Neural cell (in vitro differentiated cells): ENCODE measurements around the gene OXCT1.

Experiments
- EP300 ChIP-seq: fragments of 450-650 bp; conservative IDR thresholded peaks from 2 replicates; pipeline ENCODE4 v1.6.1; 2014; ENCODE audit warnings: antibody characterized with exemption, mild to moderate bottlenecking, moderate library complexity; ENCODE audit not compliant: poor library complexity, severe bottlenecking
- EZH2 ChIP-seq: fragments of 200-600, 300-800 bp; shearing (Covaris generic), sonication (generic); IDR thresholded peaks from 2 replicates; pipeline ENCODE4 v1.6.1; 2014; ENCODE audit warnings: antibody characterized with exemption, low read length, borderline replicate concordance, mild to moderate bottlenecking; ENCODE audit not compliant: insufficient read depth, poor library complexity, severe bottlenecking
- POLR2AphosphoS5 ChIP-seq: IDR thresholded peaks from 2 replicates; pipeline ENCODE4 v1.6.1; 2012
- RAD21 ChIP-seq: fragments of 450-650 bp; conservative IDR thresholded peaks from 2 replicates; pipeline ENCODE4 v1.6.1; 2014; ENCODE audit warnings: antibody characterized with exemption, mild to moderate bottlenecking, moderate library complexity
- SMC3 ChIP-seq: fragments of 450-650 bp; conservative IDR thresholded peaks from 2 replicates; pipeline ENCODE4 v1.6.1; 2014; ENCODE audit warnings: antibody characterized with exemption, mild to moderate bottlenecking, moderate library complexity; ENCODE audit not compliant: poor library complexity
- TAF1 ChIP-seq: IDR thresholded peaks from 2 replicates; pipeline ENCODE4 v1.6.1; 2012; ENCODE audit warnings: low read depth
- TF ChIP-seq, protein P1 (sequence below): fragments of 450-650 bp; IDR thresholded peaks from 2 replicates; pipeline ENCODE4 v1.5.1; 2014; ENCODE audit warnings: antibody characterized with exemption, mild to moderate bottlenecking, moderate library complexity; ENCODE audit not compliant: poor library complexity, severe bottlenecking
- TF ChIP-seq, protein P2 (sequence below): IDR thresholded peaks from 2 replicates; pipeline ENCODE4 v1.6.1; 2012; ENCODE audit warnings: borderline replicate concordance

DNA sequence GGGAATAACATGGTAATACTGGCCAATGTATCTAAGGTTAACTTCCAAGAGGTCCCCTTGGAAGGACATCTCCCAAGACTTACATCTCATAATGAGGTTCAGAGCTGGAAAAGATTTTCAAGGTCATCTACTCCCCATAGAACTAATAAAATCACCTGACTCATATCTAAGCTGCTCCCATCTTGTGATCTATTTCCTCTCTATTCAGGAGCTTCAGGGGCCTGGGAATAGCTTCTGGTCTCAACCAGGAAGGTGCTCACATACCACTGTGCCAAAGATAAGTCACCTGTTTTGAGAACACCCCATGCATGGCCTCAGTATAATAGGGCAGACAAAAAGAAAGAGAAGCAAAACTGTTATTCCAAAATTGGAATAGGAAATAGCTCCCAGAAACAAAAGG lies 74.2 kb downstream of the OXCT1 start:
- no peak for TF ChIP-seq SMC3
- TF ChIP-seq, protein P1, sequence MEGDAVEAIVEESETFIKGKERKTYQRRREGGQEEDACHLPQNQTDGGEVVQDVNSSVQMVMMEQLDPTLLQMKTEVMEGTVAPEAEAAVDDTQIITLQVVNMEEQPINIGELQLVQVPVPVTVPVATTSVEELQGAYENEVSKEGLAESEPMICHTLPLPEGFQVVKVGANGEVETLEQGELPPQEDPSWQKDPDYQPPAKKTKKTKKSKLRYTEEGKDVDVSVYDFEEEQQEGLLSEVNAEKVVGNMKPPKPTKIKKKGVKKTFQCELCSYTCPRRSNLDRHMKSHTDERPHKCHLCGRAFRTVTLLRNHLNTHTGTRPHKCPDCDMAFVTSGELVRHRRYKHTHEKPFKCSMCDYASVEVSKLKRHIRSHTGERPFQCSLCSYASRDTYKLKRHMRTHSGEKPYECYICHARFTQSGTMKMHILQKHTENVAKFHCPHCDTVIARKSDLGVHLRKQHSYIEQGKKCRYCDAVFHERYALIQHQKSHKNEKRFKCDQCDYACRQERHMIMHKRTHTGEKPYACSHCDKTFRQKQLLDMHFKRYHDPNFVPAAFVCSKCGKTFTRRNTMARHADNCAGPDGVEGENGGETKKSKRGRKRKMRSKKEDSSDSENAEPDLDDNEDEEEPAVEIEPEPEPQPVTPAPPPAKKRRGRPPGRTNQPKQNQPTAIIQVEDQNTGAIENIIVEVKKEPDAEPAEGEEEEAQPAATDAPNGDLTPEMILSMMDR = no peak
- TF ChIP-seq EZH2 = no peak
- TF ChIP-seq EP300 = no peak
- no peak for TF ChIP-seq POLR2AphosphoS5
- TF ChIP-seq, protein P2, sequence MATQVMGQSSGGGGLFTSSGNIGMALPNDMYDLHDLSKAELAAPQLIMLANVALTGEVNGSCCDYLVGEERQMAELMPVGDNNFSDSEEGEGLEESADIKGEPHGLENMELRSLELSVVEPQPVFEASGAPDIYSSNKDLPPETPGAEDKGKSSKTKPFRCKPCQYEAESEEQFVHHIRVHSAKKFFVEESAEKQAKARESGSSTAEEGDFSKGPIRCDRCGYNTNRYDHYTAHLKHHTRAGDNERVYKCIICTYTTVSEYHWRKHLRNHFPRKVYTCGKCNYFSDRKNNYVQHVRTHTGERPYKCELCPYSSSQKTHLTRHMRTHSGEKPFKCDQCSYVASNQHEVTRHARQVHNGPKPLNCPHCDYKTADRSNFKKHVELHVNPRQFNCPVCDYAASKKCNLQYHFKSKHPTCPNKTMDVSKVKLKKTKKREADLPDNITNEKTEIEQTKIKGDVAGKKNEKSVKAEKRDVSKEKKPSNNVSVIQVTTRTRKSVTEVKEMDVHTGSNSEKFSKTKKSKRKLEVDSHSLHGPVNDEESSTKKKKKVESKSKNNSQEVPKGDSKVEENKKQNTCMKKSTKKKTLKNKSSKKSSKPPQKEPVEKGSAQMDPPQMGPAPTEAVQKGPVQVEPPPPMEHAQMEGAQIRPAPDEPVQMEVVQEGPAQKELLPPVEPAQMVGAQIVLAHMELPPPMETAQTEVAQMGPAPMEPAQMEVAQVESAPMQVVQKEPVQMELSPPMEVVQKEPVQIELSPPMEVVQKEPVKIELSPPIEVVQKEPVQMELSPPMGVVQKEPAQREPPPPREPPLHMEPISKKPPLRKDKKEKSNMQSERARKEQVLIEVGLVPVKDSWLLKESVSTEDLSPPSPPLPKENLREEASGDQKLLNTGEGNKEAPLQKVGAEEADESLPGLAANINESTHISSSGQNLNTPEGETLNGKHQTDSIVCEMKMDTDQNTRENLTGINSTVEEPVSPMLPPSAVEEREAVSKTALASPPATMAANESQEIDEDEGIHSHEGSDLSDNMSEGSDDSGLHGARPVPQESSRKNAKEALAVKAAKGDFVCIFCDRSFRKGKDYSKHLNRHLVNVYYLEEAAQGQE = no peak
- no peak for TF ChIP-seq RAD21
- TF ChIP-seq TAF1 = no peak
